Stimulated activated CD8-positive, alpha-beta memory T cell treated with anti-CD3 and anti-CD28 coated beads, Interleukin-7, amount 100 ng/mL, for 24 hours (primary cell): ENCODE measurements around the gene PLCB2.

Experiments used
- DNase-seq: peaks from one replicate; pipeline ENCODE4 v3.0.0-alpha.2; 2020; ENCODE audit warnings: low read depth

Gene PLCB2

GRCh38 chr15:40271685-40272484, 35.9 kb downstream of the PLCB2 start:
- no peak for DNase-seq

- DNase-seq = no peak
These were observed 37.3 kb downstream of the PLCB2 start for GRCh38 chr15:40270246-40270995.

GRCh38 chr15:40269604-40270003, 38.1 kb downstream of the PLCB2 start:
- DNase-seq = no peak

- no peak for DNase-seq
These were observed 40.1 kb downstream of the PLCB2 start for GRCh38 chr15:40267670-40268069.

- DNase-seq = no peak
These were observed 40.9 kb downstream of the PLCB2 start for GRCh38 chr15:40266828-40267304.

GRCh38 chr15:40265875-40266274, 41.9 kb downstream of the PLCB2 start:
- no peak for DNase-seq

GRCh38 chr15:40265355-40265754, 42.4 kb downstream of the PLCB2 start:
- DNase-seq = no peak

GRCh38 chr15:40264321-40265153, 43.2 kb downstream of the PLCB2 start:
- no peak for DNase-seq

GRCh38 chr15:40263024-40263754, 44.5 kb downstream of the PLCB2 start:
- no peak for DNase-seq

- no peak for DNase-seq
These were observed 48.7 kb downstream of the PLCB2 start for GRCh38 chr15:40259021-40259420.

- DNase-seq = no peak
These were observed 49.2 kb downstream of the PLCB2 start for GRCh38 chr15:40258544-40258943.

- no peak for DNase-seq
These were observed 49.9 kb downstream of the PLCB2 start for GRCh38 chr15:40257656-40258450.

- no peak for DNase-seq
These were observed 51.0 kb downstream of the PLCB2 start for GRCh38 chr15:40256638-40257235.

GRCh38 chr15:40255033-40255432, 52.7 kb downstream of the PLCB2 start:
- DNase-seq = no peak

GRCh38 chr15:40254452-40254851, 53.3 kb downstream of the PLCB2 start:
- no peak for DNase-seq

GRCh38 chr15:40253167-40253790, 54.5 kb downstream of the PLCB2 start:
- DNase-seq = no peak

GRCh38 chr15:40252438-40253166, 55.1 kb downstream of the PLCB2 start:
- no peak for DNase-seq

GRCh38 chr15:40252141-40252437, 55.6 kb downstream of the PLCB2 start:
- DNase-seq = no peak

- DNase-seq = no peak
These were observed 56.1 kb downstream of the PLCB2 start for GRCh38 chr15:40251486-40252140.
